HG02938 (cell line): ENCODE results near the gene CD34.

Experiments
- ATAC-seq: cut with Tn5 transposase; IDR thresholded peaks from one replicate; pipeline ENCODE4 v1.9.1; 2021; ENCODE audit warnings: mild to moderate bottlenecking, moderate library complexity; ENCODE audit not compliant: unreplicated experiment

The CD34 gene

GRCh38 chr1:207836591-207837347 lies 74.2 kb downstream of the CD34 start:
- no peak for ATAC-seq

- no peak for ATAC-seq
Measured at GRCh38 chr1:207835958-207836357, 75.0 kb downstream of the CD34 start.

- ATAC-seq, result no peak
Measured at GRCh38 chr1:207833956-207834660, 76.8 kb downstream of the CD34 start.

GRCh38 chr1:207833381-207833780 lies 77.5 kb downstream of the CD34 start:
- ATAC-seq, result no peak

- no peak for ATAC-seq
Measured at GRCh38 chr1:207832796-207833195, 78.1 kb downstream of the CD34 start.

GRCh38 chr1:207831517-207832327 lies 79.2 kb downstream of the CD34 start:
- peak; percentile 90 for ATAC-seq
